ENCODE data around the gene LOXL3. TPM values are rescaled to one million over a fixed set of nuclear protein-coding genes. Genes with fewer than 3 reads are reported as not detected.

LOXL3 gene
- total and polyA plus RNA-seq, 2 donors = 8.6 to 14.6 TPM

DNA sequence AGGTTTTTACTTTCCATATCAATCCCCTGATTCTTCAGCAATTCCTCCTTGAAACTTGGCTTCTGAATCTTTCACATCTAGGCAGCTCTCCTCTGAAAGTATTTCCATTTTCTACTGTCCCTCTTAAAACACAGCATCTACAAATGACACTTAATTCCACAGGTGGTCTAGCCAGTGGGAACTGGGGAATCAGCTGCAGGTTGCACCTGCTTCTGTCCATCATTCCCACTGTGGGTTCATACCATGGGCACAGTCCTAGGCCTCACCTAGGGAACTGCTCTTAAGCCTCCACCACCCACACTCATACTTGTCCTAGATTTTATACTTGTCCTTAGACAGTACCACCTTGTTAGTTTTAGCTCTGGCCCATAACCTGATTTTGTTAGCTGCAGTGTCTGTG lies 2.2 kb downstream of the LOXL3 start:
- Histone ChIP-seq H3K27ac (ENCODE audit: low read depth) (no peak overlapping the region), H3K4me3 (ENCODE audit: low read depth, low read length) (no peak overlapping the region), H3K36me3 (ENCODE audit: insufficient read depth) (no peaks in the 10 kb centered on the region), H3K4me1 (ENCODE audit: insufficient read depth) (no peaks in the 10 kb centered on the region)
- no peak for DNase-seq (ENCODE audit: extremely low spot score)

DNA sequence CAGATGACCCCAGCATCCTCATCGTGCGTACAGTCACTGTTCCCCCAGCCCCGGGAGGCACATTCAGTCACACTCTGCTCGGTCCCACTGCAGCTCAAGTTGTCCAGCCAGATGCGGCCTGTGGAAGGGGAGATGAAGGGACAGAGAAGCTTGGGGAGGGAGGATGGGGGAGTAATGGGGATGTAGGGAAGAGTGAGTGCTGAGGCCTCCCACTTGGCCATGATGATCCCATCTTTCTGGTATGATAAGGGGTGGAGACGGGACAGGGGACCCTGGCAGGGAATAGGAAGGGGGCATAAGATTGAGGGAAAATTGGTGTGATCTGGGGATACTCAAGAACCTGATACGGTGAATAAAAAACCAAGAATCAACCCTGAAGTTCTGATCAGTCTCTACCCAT lies 3.5 kb downstream of the LOXL3 start:
- no peak for DNase-seq (ENCODE audit: extremely low spot score)
- Histone ChIP-seq H3K4me3 (ENCODE audit: low read depth, low read length) (no peak overlapping the region), H3K4me1 (ENCODE audit: insufficient read depth) (no peaks in the 10 kb centered on the region), H3K36me3 (ENCODE audit: insufficient read depth) (no peaks in the 10 kb centered on the region), H3K27ac (ENCODE audit: low read depth) (no peak overlapping the region)
- WGBS = 91% methylated on average over 7 of the region's 7 CpGs

DNA sequence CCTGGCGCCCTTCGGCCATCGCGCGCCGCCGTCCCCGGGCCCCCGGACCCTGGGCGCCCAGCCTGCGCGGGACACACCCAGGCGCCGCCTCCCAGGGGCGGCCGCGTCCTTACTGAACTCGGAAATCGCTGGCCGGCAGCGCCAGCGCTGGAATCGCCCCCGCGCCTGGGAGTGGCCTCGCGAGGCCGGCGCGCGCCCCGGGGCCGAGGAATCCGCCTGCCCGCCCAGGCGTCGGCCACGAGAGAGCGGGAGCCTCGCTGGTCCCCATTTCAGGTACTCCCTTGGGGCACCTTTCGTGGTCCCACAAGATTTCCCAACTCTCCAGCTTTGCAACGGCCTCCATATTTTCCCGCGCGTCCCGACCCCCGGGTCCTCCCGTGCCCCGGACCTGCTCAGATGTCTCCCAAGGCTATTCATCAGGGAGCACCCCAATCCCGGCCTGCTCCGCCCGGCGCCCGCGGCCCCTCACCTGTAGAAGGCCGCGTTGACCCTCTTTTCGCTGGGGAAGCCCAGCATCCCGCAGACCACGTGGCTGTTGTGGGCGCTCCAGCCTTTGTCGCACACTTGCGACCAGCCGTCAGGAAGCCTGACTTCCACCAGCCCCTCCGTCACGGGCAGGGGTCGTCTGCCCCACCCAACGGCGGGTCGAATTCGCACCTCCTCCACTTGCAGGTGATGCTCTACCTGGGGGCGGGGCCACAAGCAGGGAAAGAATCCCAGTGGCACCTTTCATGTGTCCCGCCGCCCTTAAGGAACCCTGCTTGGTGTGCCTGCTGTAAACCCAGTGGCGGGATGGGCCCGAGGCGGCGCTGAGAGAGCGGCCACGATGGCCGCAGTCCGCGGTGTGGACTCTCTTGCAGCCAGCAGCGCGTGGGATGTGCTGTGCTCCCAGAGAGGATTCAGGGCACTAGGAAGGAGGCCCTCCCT lies 4.6 kb downstream of the LOXL3 start:
- DNase-seq (ENCODE audit: extremely low spot score) = no peak
- H3K27ac ChIP-seq (ENCODE audit: low read depth) = no peak overlapping the region
- WGBS = 9% methylated on average over 85 of the region's 85 CpGs
- no peaks in the 10 kb centered on the region for H3K36me3 ChIP-seq (ENCODE audit: insufficient read depth)
- peak overlapping the region; percentile 41 for H3K4me3 ChIP-seq (ENCODE audit: low read depth, low read length)
- H3K4me1 ChIP-seq (ENCODE audit: insufficient read depth) = no peaks in the 10 kb centered on the region

DNA sequence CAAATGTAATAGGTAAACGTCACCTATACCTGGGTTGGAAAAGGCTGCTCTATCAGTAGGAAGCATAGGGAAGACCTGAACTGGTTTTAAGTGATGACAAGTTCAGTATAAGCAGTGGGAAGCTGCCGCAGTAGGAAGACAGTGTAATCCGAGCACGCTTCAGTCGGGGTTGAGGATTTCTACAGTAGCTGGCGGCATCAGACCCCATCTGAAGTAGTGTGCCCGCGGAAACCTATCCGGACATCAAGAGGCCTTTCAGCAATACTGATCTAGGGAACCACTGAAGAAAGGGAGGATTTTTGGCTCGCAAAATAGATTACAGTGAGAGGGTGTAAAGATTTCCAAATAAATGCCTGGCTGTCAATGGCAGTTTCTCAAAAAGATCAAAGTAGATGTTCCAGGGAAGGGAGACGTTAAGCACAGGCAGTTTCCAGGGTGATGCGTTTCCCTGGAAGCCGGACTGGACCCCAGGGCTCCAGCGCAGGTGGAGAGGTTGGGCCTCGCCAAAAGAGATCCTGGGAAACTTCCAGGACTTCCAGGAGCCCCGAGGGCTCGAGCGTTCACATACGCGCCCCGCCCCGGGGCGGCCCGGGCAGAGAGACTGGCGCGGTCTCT lies 5.3 kb downstream of the LOXL3 start:
- H3K4me3 ChIP-seq (ENCODE audit: low read depth, low read length) = peak overlapping the region; percentile 41
- 10% methylated on average over 26 of the region's 26 CpGs for WGBS
- H3K27ac ChIP-seq (ENCODE audit: low read depth) = no peak overlapping the region
- H3K4me1 ChIP-seq (ENCODE audit: insufficient read depth) = no peaks in the 10 kb centered on the region
- DNase-seq (ENCODE audit: extremely low spot score) = no peak
- no peaks in the 10 kb centered on the region for H3K36me3 ChIP-seq (ENCODE audit: insufficient read depth)

DNA sequence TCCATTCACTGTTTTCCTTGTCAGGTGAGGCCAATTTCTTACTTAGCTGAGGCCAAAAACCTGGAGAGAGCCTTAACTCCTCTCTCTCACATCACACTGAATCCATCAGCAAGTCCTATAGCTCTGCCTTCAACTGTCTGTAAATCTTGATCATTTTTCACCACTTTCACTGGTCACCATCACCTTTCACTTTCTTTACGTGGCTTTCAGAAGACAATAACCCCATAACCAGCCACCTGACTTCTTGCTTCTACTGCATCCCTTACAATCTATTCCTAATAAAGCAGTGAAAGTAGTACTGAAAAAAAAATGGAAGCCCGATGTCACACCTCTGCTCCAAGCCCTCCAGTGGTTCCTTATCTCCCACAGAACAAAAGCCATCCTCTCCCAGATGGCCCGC lies 7.7 kb downstream of the LOXL3 start:
- no peaks in the 10 kb centered on the region for H3K36me3 ChIP-seq (ENCODE audit: insufficient read depth)
- DNase-seq (ENCODE audit: extremely low spot score) = no peak
- 86% methylated on average over 3 of the region's 3 CpGs for WGBS

DNA sequence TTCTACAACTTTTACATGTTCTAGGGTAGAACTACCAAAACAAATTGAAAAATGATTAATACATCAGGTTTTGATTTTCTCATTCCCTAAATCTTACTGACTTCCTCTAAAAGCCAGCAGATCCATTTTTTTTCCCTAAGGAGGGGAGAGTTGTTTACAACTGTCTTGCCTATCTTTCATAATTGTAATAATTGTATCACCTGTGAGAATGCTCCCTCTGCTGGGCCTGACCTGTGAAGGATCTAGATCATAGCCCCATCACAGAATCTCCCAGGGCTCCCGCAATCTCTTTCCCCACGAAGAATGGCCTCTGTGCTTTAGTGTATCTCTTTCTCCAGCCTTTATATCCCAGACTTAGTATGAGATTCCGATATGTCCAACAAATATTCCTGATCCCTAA lies 9.1 kb downstream of the LOXL3 start:
- H3K36me3 ChIP-seq (ENCODE audit: insufficient read depth) = no peaks in the 10 kb centered on the region
- no peaks in the 10 kb centered on the region for H3K4me1 ChIP-seq (ENCODE audit: insufficient read depth)
- no peak overlapping the region for H3K4me3 ChIP-seq (ENCODE audit: low read depth, low read length)
- no peak for DNase-seq (ENCODE audit: extremely low spot score)
- WGBS = 91% methylated on average over 3 of the region's 3 CpGs
- H3K27ac ChIP-seq (ENCODE audit: low read depth) = no peak overlapping the region

More for the DNA sequence above, 7.7 kb downstream of the LOXL3 start:
- Histone ChIP-seq H3K4me1 (ENCODE audit: insufficient read depth) (no peaks in the 10 kb centered on the region), H3K27ac (ENCODE audit: low read depth) (no peak overlapping the region), H3K4me3 (ENCODE audit: low read depth, low read length) (no peak overlapping the region)

DNA sequence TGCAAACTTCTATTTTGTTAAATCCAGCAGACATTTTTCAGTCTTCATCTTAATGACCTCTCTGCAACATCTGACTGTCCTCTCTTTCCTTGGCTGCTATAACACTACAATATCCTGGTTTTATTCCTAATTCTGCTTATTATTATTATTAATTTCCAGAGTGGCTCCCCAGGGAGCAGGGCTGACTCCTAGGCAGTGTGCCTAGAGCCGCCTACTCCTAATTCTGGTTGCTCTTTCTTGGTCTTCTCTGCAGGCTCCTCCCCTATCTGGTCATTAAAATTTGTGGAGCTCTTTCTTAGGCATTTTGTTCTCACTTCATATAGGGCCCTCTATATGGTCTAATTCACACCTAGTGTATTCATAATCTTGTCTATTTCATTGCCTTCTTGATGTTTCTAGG lies 10.8 kb downstream of the LOXL3 start:
- DNase-seq (ENCODE audit: extremely low spot score) = no peak
- Histone ChIP-seq H3K27ac (ENCODE audit: low read depth) (no peak overlapping the region), H3K4me1 (ENCODE audit: insufficient read depth) (no peaks in the 10 kb centered on the region), H3K36me3 (ENCODE audit: insufficient read depth) (no peaks in the 10 kb centered on the region), H3K4me3 (ENCODE audit: low read depth, low read length) (no peak overlapping the region)
- WGBS = 76% methylated on average over 1 of the region's 1 CpG

DNA sequence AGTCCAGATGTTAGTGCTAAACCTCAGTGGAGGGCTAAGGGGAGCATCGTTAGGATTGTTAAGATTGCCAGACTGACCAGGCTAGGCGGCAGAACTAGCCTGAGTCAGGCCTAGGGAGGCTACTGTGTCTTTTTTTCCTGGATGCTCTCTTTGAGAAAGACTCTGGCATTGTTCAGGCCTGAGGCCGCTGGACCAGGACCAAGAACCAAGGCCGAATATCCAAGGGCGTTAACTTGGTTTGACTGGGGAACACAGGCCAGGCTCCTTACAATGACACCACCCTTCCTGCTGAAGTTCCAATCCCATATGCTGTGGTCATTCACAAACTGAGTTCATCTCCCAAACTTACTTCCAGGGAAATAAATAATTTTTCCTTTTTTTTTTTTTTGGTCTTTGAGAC lies 13.5 kb downstream of the LOXL3 start:
- no peaks in the 10 kb centered on the region for H3K36me3 ChIP-seq (ENCODE audit: insufficient read depth)
- H3K27ac ChIP-seq (ENCODE audit: low read depth) = no peak overlapping the region
- no peaks in the 10 kb centered on the region for H3K4me1 ChIP-seq (ENCODE audit: insufficient read depth)
- 60% methylated on average over 5 of the region's 5 CpGs for WGBS
- no peak overlapping the region for H3K4me3 ChIP-seq (ENCODE audit: low read depth, low read length)
- no peak for DNase-seq (ENCODE audit: extremely low spot score)

DNA sequence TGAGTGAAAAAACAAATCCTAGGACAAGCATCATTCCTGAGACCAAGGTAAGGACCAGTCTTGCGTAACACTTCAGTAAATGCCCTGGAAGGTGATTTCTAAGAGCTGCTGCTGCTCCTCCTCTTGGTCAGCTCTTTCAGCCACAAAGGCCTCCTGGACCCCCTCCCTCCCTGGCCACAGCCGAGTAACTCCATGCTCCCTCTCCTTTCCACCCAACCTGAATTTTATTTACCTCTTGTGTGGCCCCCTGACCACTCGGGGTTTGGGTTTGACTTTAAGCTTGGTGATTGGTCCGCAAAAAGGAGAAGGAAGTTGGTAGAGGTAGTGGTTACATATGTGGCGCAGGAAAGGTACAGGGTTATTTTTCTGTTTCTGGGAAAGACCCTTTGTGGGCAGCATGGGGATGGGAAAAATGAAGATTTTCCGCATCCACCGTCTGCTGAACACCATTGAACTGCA lies 14.8 kb downstream of the LOXL3 start:
- H3K27ac ChIP-seq (ENCODE audit: low read depth) = no peak overlapping the region
- no peak overlapping the region for H3K4me3 ChIP-seq (ENCODE audit: low read depth, low read length)
- H3K4me1 ChIP-seq (ENCODE audit: insufficient read depth) = no peaks in the 10 kb centered on the region
- no peaks in the 10 kb centered on the region for H3K36me3 ChIP-seq (ENCODE audit: insufficient read depth)
- WGBS = 77% methylated on average over 7 of the region's 7 CpGs
- DNase-seq (ENCODE audit: extremely low spot score) = no peak

DNA sequence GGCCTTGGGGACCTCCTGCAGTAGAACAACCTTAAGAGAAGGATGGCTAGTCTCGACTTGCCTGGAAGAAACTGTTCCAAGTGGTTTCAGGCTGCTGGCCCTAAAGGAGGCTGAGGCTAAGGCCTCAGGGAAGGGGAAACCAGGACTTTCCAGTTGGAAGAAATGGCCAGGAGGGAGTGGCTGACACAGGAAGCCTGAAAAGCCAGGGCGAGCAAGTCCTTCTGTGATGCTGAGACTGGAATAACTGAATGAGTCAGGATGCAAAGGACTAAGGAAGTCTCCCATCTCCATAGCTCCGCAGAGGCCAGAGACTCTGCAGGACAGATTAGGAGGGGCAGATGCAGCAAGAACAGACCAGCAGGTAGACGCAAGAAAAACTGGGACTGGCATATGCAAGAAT lies 16.6 kb downstream of the LOXL3 start:
- H3K36me3 ChIP-seq (ENCODE audit: insufficient read depth) = no peaks in the 10 kb centered on the region
- H3K4me3 ChIP-seq (ENCODE audit: low read depth, low read length) = no peak overlapping the region
- H3K27ac ChIP-seq (ENCODE audit: low read depth) = no peak overlapping the region
- no peaks in the 10 kb centered on the region for H3K4me1 ChIP-seq (ENCODE audit: insufficient read depth)
- DNase-seq (ENCODE audit: extremely low spot score) = no peak
- WGBS = 62% methylated on average over 4 of the region's 4 CpGs

DNA sequence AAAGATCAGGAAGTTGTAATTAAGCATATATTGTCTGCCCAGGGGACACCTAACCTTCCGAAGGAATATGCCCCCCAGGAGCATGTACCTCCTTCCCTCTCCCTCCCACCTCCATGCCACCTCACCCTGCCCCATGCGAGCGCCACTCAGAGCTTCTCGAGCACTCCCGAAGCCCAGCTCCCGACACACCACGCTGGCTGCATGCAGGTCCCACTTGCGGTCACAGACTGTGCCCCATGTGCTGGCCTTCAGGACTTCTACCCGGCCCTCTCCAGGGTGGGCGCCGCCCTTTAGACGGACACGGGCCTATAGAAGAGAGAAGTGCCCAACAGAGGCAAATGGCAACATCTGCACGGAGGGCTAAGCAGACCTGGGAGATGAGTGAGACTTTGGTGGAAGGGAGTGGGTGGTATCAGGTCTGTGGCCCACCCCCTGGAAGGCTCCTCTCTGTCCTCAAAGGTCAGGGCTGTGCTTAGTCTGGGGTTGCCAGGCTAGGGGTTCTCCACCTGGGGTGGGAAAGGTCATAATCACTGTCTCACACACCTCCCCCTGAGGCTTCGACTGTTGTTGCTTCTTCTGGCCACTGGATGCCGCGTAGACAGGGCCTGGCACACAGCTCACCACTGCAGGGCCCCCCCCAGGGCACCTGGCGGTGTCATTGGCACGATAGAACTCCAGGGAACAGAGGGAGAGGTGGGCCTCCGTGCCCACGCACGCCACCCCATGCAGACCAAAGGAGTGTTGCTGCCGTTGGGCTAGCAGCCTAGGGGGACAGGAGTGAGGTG lies 17.4 kb downstream of the LOXL3 start:
- DNase-seq (ENCODE audit: extremely low spot score) = no peak
- 88% methylated on average over 23 of the region's 23 CpGs for WGBS
- H3K4me3 ChIP-seq (ENCODE audit: low read depth, low read length) = no peak overlapping the region
- no peaks in the 10 kb centered on the region for H3K36me3 ChIP-seq (ENCODE audit: insufficient read depth)
- no peaks in the 10 kb centered on the region for H3K4me1 ChIP-seq (ENCODE audit: insufficient read depth)
- no peak overlapping the region for H3K27ac ChIP-seq (ENCODE audit: low read depth)

DNA sequence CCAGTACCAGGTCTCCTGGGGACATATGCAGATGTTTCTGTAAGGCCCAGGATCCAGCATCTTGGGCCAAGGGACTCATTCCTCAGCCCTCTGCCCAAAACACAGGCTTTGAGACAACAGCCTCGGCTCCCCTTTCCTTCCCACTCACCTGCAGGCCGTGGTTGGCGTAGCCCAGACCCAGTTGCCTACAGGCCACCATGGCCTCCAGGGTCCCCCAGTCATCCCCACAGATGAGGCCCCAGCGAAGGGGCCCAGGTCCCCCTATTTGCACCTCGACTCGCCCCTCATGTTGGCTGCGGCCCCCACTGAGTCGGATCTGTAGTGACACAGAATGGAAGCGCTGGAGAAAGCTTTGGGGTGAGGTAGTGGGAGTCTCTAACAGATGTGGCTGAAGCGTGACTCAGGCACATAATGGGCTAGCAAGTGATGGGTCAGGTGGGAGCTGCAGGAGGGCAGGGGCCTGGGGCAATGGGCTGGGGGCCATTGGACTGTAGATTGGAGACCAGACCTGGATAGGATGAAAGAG lies 18.2 kb downstream of the LOXL3 start:
- DNase-seq (ENCODE audit: extremely low spot score) = no peak
- H3K4me3 ChIP-seq (ENCODE audit: low read depth, low read length) = no peak overlapping the region
- 91% methylated on average over 10 of the region's 10 CpGs for WGBS

DNA sequence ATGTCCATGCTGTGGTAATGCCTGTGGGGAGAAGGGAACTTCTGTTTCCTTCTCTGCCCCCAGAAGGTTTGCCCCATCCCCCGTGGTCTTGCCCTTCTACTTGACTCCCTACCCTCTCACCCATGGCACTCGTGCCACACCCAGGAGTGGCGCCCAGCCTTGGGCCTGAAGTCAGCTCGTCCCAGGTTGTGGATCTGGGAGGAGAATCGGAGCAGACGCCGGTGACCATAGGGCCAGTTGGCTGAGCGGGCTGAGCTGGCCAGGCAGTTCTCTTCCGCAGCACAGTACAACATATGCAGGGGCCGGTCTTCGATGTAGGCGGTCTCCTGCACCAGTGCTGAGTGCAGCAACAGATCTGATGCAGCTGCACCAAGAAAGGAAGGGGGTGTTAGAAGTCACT lies 19.3 kb downstream of the LOXL3 start:
- Histone ChIP-seq H3K4me3 (ENCODE audit: low read depth, low read length) (no peak overlapping the region), H3K4me1 (ENCODE audit: insufficient read depth) (no peaks in the 10 kb centered on the region), H3K27ac (ENCODE audit: low read depth) (no peak overlapping the region), H3K36me3 (ENCODE audit: insufficient read depth) (no peaks in the 10 kb centered on the region)
- no peak for DNase-seq (ENCODE audit: extremely low spot score)
- 77% methylated on average over 12 of the region's 12 CpGs for WGBS

More for the DNA sequence above, 18.2 kb downstream of the LOXL3 start:
- H3K4me1 ChIP-seq (ENCODE audit: insufficient read depth) = no peaks in the 10 kb centered on the region
- H3K36me3 ChIP-seq (ENCODE audit: insufficient read depth) = no peaks in the 10 kb centered on the region
- H3K27ac ChIP-seq (ENCODE audit: low read depth) = no peak overlapping the region

Data from urinary bladder (tissue), 4 donors.